GM19467 (cell line): ENCODE measurements around the gene MID1.

ENCODE experiments used
- ATAC-seq: cut with Tn5 transposase; IDR thresholded peaks from one replicate; pipeline ENCODE4 v1.9.1; 2021; ENCODE audit warnings: mild to moderate bottlenecking, moderate library complexity; ENCODE audit not compliant: unreplicated experiment

Gene MID1

GRCh38 chrX:10496345-10496965 is 123.9 kb downstream of the MID1 start:
- ATAC-seq: no peak

DNA sequence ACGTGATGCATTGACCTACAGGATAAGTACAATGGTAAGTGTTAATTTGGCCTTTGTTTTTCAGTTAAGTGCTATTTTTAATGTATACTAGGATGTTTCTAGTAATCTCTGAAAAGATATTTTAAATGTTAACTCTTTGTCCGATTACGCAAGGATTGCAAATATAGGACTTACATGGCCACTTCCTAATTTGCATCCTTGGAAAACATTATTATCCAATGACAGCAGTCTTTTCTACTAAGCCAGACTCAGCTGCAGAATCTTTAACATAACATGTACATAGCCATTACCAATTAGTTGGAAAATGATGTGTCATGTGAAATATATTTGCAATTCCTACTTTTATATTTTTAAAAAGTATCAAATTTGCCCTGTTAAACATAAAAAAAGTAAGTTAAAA is 124.7 kb downstream of the MID1 start:
- no peak for ATAC-seq

GRCh38 chrX:10492250-10492649 is 128.1 kb downstream of the MID1 start:
- ATAC-seq: no peak

GRCh38 chrX:10486373-10486772 is 134.0 kb downstream of the MID1 start:
- ATAC-seq: no peak

DNA sequence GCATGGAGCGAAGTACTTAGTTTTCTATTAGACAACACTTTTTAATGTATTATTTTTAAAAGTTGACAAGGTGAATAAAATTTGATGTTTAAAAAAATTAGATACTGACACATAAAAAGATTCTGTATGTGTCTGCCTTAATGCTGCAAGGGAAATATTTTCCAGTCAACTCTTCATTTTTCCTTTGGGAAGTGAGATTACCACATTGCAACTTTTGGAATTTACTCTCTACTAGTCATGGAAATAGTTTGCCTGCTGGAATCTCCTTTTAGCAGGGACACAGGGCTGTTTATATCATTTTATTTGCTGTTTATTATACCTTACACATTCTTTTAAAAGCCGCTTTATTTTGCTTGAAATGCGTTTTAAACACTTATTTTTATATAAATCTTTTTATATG is 135.1 kb downstream of the MID1 start:
- ATAC-seq: no peak

DNA sequence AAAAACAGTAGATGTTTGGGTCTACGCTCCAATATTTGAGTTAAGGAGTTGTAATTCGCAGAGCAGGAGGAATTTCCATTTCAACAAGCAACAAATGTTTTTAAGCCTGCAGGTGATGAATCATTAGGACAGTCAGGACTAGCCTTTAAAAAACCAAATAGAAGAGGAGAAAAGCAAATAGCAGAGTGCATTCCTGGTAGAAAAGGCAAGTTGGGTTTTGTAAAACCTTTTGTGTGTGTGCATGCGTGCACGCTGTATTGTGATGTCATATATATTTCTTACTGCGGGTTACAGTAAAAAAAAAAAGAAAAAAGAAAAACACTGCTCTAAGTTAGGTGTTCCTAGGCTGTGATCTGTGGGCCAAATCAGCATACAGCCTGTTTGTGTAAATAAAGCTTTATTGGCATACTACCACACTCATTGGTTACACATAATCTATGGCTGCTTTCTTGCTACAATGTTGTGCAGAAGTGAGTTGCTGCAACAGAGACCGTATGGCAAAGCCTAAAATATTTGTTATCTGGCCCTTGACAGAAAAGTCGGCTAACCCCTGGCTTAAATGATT is 135.6 kb downstream of the MID1 start:
- no peak for ATAC-seq

DNA sequence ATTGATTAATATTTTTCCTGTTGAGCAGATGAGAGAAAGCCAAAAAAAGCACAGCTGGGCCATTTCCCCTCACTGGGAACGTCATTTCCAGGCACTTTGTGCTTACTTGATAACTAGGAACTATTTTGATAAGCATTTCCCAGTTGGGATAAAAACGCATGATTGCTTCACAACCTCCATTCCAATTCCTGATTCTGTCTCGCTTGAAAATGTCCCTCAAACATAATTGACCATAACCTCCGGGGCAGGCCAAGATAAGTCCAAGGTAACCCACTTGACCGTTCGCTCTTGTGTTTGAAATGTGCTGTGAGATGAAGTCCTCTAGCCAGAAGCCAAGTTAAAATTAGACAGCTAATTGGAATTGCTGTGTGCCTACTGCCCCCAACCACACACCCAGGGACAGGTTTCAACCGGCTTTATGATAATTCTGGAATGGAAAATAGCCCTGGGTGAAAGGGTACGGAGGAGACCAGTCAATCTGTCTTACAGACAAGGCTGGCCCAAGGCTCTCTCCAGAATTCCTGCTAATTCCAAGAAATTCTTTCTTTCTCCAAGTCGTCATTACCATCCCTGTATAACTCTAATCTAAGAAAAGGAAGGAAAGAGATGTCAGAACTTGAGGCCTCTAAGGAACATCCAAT is 137.1 kb downstream of the MID1 start:
- no peak for ATAC-seq

GRCh38 chrX:10482708-10483107 is 137.7 kb downstream of the MID1 start:
- no peak for ATAC-seq

DNA sequence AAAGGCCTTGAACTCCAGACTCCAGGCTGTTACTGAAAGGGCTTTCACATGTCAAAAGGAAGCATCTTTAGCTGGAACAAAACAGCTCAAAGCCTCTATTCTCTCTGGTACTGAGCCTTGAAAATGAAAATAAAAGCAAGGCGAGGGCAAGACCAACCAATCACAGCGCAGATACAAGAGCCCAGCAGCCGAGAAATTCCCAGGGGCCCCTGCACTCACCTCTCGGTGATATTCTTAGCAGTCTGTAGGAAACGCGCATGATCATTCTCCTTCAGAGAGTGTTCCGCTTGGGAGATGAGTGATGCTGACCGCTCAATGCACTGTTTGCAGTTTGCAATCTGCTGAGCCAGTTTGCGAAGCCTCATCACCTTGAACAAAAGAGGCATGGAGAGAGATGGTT is 138.1 kb downstream of the MID1 start:
- peak; percentile 90 for ATAC-seq

DNA sequence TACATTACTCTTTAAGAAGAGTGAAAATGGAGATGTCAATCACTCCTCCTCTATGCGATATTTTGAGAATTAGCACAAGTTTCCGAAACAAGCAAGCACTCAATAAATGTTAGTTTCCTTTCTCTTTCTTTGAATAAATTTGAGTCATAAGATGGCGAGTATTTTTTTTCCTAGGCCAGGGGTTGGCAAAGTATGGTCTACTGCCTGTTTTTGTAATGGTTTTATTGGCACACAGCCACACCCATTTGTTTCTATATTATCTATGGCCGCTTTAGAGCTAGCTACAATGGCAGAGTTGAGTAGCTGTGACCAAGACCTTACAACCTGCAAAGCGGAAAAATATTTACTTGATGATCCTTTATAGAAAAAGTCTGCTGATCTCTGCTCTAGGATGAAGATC is 139.5 kb downstream of the MID1 start:
- no peak for ATAC-seq

GRCh38 chrX:10479508-10479907 is 140.9 kb downstream of the MID1 start:
- ATAC-seq: no peak

- no peak for ATAC-seq
Measured at GRCh38 chrX:10477525-10477924, 142.9 kb downstream of the MID1 start.

DNA sequence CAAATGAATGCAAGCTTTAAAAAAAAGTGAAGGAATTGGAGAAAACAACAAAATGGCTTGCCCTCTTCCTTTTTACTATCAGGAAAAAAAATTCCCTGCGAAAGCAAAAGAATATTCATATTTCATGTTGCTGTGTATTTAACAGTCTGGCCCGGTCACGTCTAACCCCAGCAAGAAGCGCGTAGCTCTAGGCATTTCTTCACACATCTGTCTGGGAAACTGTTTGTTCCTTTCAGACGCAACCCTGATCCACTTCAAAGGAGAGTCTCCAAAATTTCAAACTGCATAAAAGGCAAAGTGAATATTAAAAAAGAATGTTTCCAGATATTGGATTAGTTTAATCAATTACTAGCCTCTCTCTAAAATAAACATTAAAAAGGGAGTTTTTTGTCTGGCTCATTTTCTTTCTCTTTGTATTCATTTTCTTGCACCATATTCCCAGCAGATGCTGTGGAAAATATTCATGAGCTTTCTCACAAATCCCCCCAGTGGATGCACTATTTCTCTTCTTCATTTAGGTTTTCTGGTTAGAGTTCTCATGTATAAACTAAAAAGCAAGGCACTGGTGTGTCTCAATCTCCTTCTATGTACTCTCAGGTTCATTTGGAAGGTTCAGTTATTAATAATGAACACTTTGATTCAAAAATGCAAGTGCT is 145.3 kb downstream of the MID1 start:
- no peak for ATAC-seq

DNA sequence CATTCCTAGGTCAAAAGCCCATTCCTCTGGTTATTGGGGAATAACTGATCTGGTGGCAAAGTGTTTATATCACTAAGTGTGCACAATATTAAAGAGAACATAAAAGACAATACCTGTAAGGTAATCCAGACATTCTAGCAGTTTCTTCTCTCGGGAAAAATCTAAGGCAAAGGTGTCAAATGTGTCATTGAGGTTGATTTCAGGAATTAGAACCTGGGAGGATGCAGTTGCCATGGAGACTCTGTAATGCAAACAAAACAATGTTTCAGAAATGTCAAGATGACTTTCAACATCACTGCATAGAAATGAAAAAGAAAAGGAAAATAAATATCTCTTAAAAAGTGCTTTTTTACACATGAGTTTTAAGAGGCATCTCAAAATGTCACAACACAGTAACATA is 145.9 kb downstream of the MID1 start:
- ATAC-seq: no peak

DNA sequence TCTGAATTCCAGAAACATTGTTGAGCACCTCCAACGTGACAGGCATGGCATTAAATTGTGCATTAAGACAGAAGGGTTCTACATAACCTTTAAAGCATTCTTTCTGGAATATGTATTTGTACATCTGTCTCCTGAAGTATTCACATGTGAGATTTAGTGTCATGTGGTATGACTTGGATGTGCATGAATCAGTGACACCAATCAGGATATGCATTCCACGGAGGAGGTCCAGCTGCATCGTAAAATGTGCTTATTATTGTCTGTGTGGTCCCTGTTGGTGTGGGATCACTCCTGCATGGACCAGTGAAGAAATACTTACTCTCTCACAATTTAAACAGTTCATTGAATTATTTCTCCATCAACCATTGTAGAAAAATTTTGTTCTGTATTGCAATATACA is 149.0 kb downstream of the MID1 start:
- no peak for ATAC-seq

DNA sequence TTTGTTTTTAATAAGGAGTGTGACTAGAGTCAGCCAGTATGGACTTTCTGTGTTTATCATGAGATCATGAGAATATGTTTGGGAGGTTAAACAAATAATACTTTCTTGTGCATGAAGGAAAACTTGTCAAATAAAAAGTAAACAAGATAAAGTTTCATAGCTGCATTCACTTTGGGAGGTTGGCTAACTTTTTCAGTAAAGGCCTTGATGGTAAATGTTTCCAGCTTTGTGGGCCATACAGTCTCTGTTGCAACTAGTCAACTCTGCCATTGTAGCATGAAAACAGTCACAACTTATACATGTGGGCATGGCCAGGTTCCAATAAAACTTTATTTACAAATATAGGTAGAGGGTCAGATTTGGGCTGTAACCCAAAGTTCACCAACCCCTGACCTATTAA is 150.4 kb downstream of the MID1 start:
- no peak for ATAC-seq

- ATAC-seq: no peak
Measured at GRCh38 chrX:10467793-10468192, 152.6 kb downstream of the MID1 start.

DNA sequence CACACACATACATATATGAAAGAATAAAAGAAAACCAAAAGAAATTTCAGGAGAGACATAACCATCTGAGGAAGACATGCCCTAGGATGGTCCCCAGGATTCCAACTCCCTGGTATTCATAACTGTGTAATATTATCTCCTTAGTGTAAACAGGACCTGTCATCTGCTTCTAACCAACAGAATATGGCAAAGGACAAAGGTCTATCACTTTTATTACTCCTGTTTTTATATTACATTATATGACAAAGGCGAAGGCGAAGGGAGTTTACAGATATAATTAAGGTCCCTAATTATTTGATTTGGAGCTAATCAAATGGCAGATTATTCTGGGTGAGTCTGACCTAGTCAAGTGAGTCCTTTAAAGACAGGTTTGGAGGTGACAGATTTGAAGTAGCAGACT is 155.1 kb downstream of the MID1 start:
- ATAC-seq: no peak

DNA sequence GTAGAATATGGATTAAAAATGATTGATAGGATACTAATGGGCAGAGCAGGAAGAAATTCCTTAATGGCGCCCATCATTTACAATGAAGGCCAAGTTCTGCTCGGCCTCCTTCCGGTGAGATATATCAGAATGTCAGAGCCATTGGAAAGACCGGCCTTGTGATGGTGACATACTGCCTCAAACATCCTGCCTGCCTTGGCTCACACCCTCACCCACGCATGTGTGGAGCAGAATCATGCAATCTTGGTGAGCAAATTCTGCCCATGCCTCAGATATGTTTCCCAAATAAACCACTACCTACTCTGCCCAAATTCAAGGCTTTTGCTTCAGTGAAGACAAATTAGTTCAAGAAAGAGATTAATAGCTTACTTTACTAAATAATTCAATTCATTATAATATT is 163.3 kb downstream of the MID1 start:
- ATAC-seq: no peak

- ATAC-seq: no peak
Measured at GRCh38 chrX:10453945-10454344, 166.4 kb downstream of the MID1 start.

GRCh38 chrX:10450959-10451355 is 169.4 kb downstream of the MID1 start:
- ATAC-seq: no peak
